H9 (cell line): Measurements from ENCODE around the gene MRGPRF. TPM values are rescaled to one million over a fixed set of nuclear protein-coding genes. Genes with fewer than 3 reads are reported as not detected.

Experiments
- DNase-seq: peaks from one replicate; pipeline ENCODE4 v3.0.0-alpha.2; 2017
- H2AFZ ChIP-seq: one replicate; pipeline ENCODE4 v1.6.1; 2013; ENCODE audit warnings: mild to moderate bottlenecking, low read length, control low read depth, moderate library complexity
- H2AK5ac ChIP-seq: 2 replicates; pipeline ENCODE4 v1.6.1; 2013; ENCODE audit warnings: low read length, control low read depth, mixed read lengths; ENCODE audit not compliant: insufficient read length
- H2BK120ac ChIP-seq: one replicate; pipeline ENCODE4 v1.6.1; 2013; ENCODE audit warnings: low read depth, mild to moderate bottlenecking, low read length, control low read depth, inconsistent platforms; ENCODE audit not compliant: poor library complexity, severe bottlenecking
- H2BK12ac ChIP-seq: 2 replicates; pipeline ENCODE4 v1.6.1; 2013; ENCODE audit warnings: low read length, control low read depth, mixed read lengths, low read depth; ENCODE audit not compliant: insufficient read length
- H2BK15ac ChIP-seq: 2 replicates; pipeline ENCODE4 v1.6.1; 2013; ENCODE audit warnings: low read depth, low read length, control low read depth
- H2BK20ac ChIP-seq: one replicate; pipeline ENCODE4 v1.6.1; 2013; ENCODE audit warnings: low read depth, mild to moderate bottlenecking, low read length, control low read depth, inconsistent platforms; ENCODE audit not compliant: poor library complexity, severe bottlenecking
- H2BK5ac ChIP-seq: 2 replicates; pipeline ENCODE4 v1.6.1; 2013; ENCODE audit warnings: low read length, control low read depth, mixed read lengths; ENCODE audit not compliant: insufficient read length
- H3K14ac ChIP-seq: 2 replicates; pipeline ENCODE4 v1.6.1; 2013; ENCODE audit warnings: low read length, control low read depth; ENCODE audit not compliant: insufficient read depth
- H3K18ac ChIP-seq: 2 replicates; pipeline ENCODE4 v1.6.1; 2013; ENCODE audit warnings: low read depth, mild to moderate bottlenecking, mixed read lengths, low read length, control low read depth; ENCODE audit not compliant: insufficient read length
- H3K23ac ChIP-seq: 2 replicates; pipeline ENCODE4 v1.6.1; 2013; ENCODE audit warnings: low read length, control low read depth, mixed read lengths, low read depth; ENCODE audit not compliant: insufficient read length
- H3K23me2 ChIP-seq: 2 replicates; pipeline ENCODE4 v1.6.1; 2013; ENCODE audit warnings: low read depth, mild to moderate bottlenecking, mixed read lengths, low read length, control low read depth; ENCODE audit not compliant: insufficient read length, poor library complexity, severe bottlenecking
- H3K27ac ChIP-seq: 2 replicates; pipeline ENCODE4 v1.5.1; 2013; ENCODE audit warnings: low read length, control low read depth, mixed read lengths, low read depth; ENCODE audit not compliant: insufficient read length
- H3K27me3 ChIP-seq: 2 replicates; pipeline ENCODE4 v1.6.1; 2013; ENCODE audit warnings: low read length, control low read depth, inconsistent platforms; ENCODE audit not compliant: insufficient read depth
- H3K4ac ChIP-seq: 2 replicates; pipeline ENCODE4 v1.6.1; 2013; ENCODE audit warnings: low read depth, mild to moderate bottlenecking, control low read depth, inconsistent platforms, low read length, moderate library complexity
- H3K4me1 ChIP-seq: 2 replicates; pipeline ENCODE4 v1.6.1; 2013; ENCODE audit warnings: low read length, control low read depth, inconsistent platforms; ENCODE audit not compliant: insufficient read depth
- H3K4me2 ChIP-seq: 2 replicates; pipeline ENCODE4 v1.6.1; 2013; ENCODE audit warnings: low read length, control low read depth, mixed read lengths; ENCODE audit not compliant: insufficient read length, insufficient read depth
- H3K56ac ChIP-seq: 2 replicates; pipeline ENCODE4 v1.6.1; 2013; ENCODE audit warnings: low read depth, mild to moderate bottlenecking, mixed read lengths, low read length, control low read depth; ENCODE audit not compliant: insufficient read length
- H3K79me1 ChIP-seq: 2 replicates; pipeline ENCODE4 v1.6.1; 2013; ENCODE audit warnings: low read depth, mild to moderate bottlenecking, moderate library complexity, low read length, control low read depth, inconsistent platforms; ENCODE audit not compliant: insufficient read depth, poor library complexity, severe bottlenecking
- H3K79me2 ChIP-seq: 2 replicates; pipeline ENCODE4 v1.6.1; 2013; ENCODE audit warnings: low read length, control low read depth, inconsistent platforms; ENCODE audit not compliant: insufficient read depth
- H3K9ac ChIP-seq: 2 replicates; pipeline ENCODE4 v1.6.1; 2013; ENCODE audit warnings: low read length, control low read depth, mixed read lengths; ENCODE audit not compliant: insufficient read length; ENCODE audit errors: extremely low read depth
- H3K9me3 ChIP-seq: one replicate; pipeline ENCODE4 v1.6.1; 2013; ENCODE audit warnings: low read depth, low read length, inconsistent platforms; ENCODE audit not compliant: control insufficient read depth
- H3T11ph ChIP-seq: one replicate; pipeline ENCODE4 v1.6.1; 2013; ENCODE audit warnings: mild to moderate bottlenecking, low read length, control low read depth, inconsistent platforms
- H4K20me1 ChIP-seq: one replicate; pipeline ENCODE4 v1.6.1; 2013; ENCODE audit not compliant: control insufficient read depth, insufficient read length, insufficient read depth
- H4K5ac ChIP-seq: 2 replicates; pipeline ENCODE4 v1.6.1; 2013; ENCODE audit warnings: low read depth, mild to moderate bottlenecking, mixed read lengths, low read length, control low read depth; ENCODE audit not compliant: insufficient read length
- H4K8ac ChIP-seq: replicated peaks from 2 replicates; pipeline ENCODE4 v1.6.1; 2013; ENCODE audit warnings: low read length, control low read depth, mixed read lengths, low read depth; ENCODE audit not compliant: insufficient read length
- H4K91ac ChIP-seq: 2 replicates; pipeline ENCODE4 v1.6.1; 2013; ENCODE audit warnings: low read depth, mild to moderate bottlenecking, moderate library complexity, mixed read lengths, low read length, control low read depth; ENCODE audit not compliant: insufficient read length
- H3K27ac Mint-ChIP-seq, 3 experiments: 2 replicates in 2 of 3; 3 replicates in 1 of 3; pipeline ENCODE4 v1.8.0; 2020 to 2021; ENCODE audit warnings: mixed read lengths in 3 of 3, mild to moderate bottlenecking in 1 of 3, moderate library complexity in 1 of 3
- H3K27me3 Mint-ChIP-seq: 2 replicates; pipeline ENCODE4 v1.8.0; 2021; ENCODE audit warnings: low read depth, mild to moderate bottlenecking, moderate library complexity, mixed read lengths
- H3K36me3 Mint-ChIP-seq, 3 experiments: 2 replicates in 2 of 3; 3 replicates in 1 of 3; pipeline ENCODE4 v1.8.0; 2020 to 2021; ENCODE audit warnings: low read depth in 3 of 3, mixed read lengths in 3 of 3; ENCODE audit not compliant: insufficient read depth in 1 of 3
- H3K4me1 Mint-ChIP-seq, 2 experiments: 2 replicates each; pipeline ENCODE4 v1.8.0; 2020; ENCODE audit warnings: mixed read lengths in 2 of 2
- H3K4me3 Mint-ChIP-seq, 2 experiments: 2 replicates in 1 of 2; 3 replicates in 1 of 2; pipeline ENCODE4 v1.8.0; 2020 to 2021; ENCODE audit warnings: mild to moderate bottlenecking in 2 of 2, mixed read lengths in 2 of 2, moderate library complexity in 1 of 2
- H3K9me3 Mint-ChIP-seq, 2 experiments: 2 replicates in 1 of 2; 3 replicates in 1 of 2; pipeline ENCODE4 v1.8.0; 2020; ENCODE audit warnings: mild to moderate bottlenecking in 2 of 2, mixed read lengths in 2 of 2, moderate library complexity in 1 of 2
- WGBS: extraction: QIAGEN DNeasy Blood & Tissue Kit; methylation state at CpG from one replicate; pipeline ENCODE4 v1.1.7; 2013; ENCODE audit warnings: missing lambda C conversion rate, low lambda C conversion rate, mixed read lengths; ENCODE audit not compliant: insufficient read length; ENCODE audit errors: extremely low coverage; 5-methylcytosine and 5-hydroxymethylcytosine counted together
- total RNA-seq: library from RNA; stranded (reverse); gene quantifications from 2 replicates; pipeline ENCODE4 v1.2.1, GENCODE V29; 2021
- TF ChIP-seq, protein P1 (sequence below): fragments of 200-600 bp; sonication (generic); conservative IDR thresholded peaks from 3 replicates; pipeline ENCODE4 v1.8.0; 2021; ENCODE audit warnings: antibody characterized with exemption, mild to moderate bottlenecking

Gene MRGPRF
- total RNA-seq, 1 experiment from 2014 or later, result 4.0 TPM

DNA sequence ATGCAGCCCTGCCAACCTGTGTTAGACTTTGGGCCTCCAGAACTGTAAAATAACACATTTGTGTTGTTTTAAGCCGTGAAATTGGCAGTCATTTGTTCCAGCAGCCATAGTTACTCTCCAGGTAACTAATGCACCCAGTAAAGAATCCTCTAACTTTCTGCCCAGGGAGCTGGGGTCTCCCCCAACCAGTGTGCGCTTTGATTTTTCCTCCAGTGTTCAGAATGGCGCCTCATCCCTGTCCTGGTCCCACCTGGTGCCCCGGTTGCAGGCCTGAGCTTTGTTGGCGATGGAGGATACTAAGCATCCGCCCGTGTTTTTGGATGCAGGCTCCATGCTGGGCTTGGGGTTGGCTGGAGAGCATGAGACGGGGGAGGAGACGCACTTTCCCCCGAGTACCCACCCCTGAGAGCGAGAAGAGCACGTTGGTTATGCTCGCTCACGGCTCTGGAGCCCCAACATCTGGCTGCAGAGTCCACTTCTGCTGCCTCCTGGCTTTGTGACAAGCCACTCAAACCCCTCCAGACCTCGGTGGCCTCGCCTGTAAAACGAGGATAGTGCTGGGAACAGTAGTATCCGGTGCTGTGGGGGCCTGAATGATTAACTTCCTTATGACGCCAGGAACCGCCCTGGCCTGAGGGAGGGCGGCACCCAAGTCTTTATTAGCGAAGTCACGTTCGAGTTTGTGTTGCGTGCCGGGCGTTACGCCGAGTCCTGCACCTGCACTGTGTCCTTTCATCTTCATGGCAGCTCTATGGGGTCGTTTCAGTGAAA is 58.0 kb downstream of the MRGPRF start:
- Histone ChIP-seq H4K5ac (no peak overlapping the region), H2BK20ac (no peak overlapping the region), H3K4me1 (no peaks in the 10 kb centered on the region; the same call in 1 of the 2 replicates), H2BK5ac (no peak overlapping the region), H3K4ac (no peak overlapping the region), H4K8ac (no peak overlapping the region), H2AK5ac (no peak overlapping the region), H3K27ac (no peak overlapping the region), H3K18ac (no peak overlapping the region), H3K27me3 (no peaks in the 10 kb centered on the region), H3K4me2 (no peak overlapping the region), H3K79me1 (no peaks in the 10 kb centered on the region), H2BK15ac (no peak overlapping the region), H3K9ac (no peak overlapping the region), H3K79me2 (no peaks in the 10 kb centered on the region), H2BK12ac (no peak overlapping the region), H2AFZ (no peak overlapping the region), H3K23me2 (no peaks in the 10 kb centered on the region), H3K14ac (no peak overlapping the region), H2BK120ac (no peak overlapping the region), H4K20me1 (no peaks in the 10 kb centered on the region), H4K91ac (no peak overlapping the region), H3T11ph (no peak overlapping the region), H3K9me3 (no peaks in the 10 kb centered on the region), H3K23ac (no peak overlapping the region), H3K56ac (no peak overlapping the region)
- H3K27me3 Mint-ChIP-seq, result no peaks in the 10 kb centered on the region; the same call in 1 of the 2 replicates
- no peaks in the 10 kb centered on the region for H3K36me3 Mint-ChIP-seq
- peak; percentile 44 for DNase-seq
- H3K4me3 Mint-ChIP-seq, result peak overlapping the region in 1 of 2 experiments; percentile 46; a peak in 3 of 5 replicates
- peak overlapping the region; percentile 37 to 72 (median 39); a peak in 3 of 7 replicates for H3K27ac Mint-ChIP-seq
- peaks cover 15 to 27% of the 10 kb centered on the region in 2 experiments for H3K4me1 Mint-ChIP-seq
- no CpG with 5 or more reads among the region's 30 CpGs for WGBS
- TF ChIP-seq, protein P1, sequence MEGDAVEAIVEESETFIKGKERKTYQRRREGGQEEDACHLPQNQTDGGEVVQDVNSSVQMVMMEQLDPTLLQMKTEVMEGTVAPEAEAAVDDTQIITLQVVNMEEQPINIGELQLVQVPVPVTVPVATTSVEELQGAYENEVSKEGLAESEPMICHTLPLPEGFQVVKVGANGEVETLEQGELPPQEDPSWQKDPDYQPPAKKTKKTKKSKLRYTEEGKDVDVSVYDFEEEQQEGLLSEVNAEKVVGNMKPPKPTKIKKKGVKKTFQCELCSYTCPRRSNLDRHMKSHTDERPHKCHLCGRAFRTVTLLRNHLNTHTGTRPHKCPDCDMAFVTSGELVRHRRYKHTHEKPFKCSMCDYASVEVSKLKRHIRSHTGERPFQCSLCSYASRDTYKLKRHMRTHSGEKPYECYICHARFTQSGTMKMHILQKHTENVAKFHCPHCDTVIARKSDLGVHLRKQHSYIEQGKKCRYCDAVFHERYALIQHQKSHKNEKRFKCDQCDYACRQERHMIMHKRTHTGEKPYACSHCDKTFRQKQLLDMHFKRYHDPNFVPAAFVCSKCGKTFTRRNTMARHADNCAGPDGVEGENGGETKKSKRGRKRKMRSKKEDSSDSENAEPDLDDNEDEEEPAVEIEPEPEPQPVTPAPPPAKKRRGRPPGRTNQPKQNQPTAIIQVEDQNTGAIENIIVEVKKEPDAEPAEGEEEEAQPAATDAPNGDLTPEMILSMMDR, result no peak
- no peaks in the 10 kb centered on the region; a peak in 1 of 5 replicates for H3K9me3 Mint-ChIP-seq

Other genes starting within 250 kb of the MRGPRF start
- 6.1 and 7.5 TPM in 2 replicates for gene CPT1A, start 171.3 kb downstream of the MRGPRF start, total RNA-seq
- 82.3 and 91.5 TPM in 2 replicates for gene MRPL21, start 109.4 kb downstream of the MRGPRF start, total RNA-seq
- 21.9 and 24.0 TPM in 2 replicates for gene IGHMBP2, start 109.4 kb downstream of the MRGPRF start, total RNA-seq
- not detected in 2 replicates for gene MRGPRD, start 32.3 kb downstream of the MRGPRF start, total RNA-seq
- gene TPCN2, start 35.7 kb upstream of the MRGPRF start, total RNA-seq, result 16.2 and 16.8 TPM in 2 replicates
- gene SMIM38, start 142.7 kb upstream of the MRGPRF start, total RNA-seq, result 0.09 and 0.13 TPM in 2 replicates